Glutamatergic neuron (in vitro differentiated cells): ENCODE results near the gene KIAA0825. TPM values are rescaled to one million over a fixed set of nuclear protein-coding genes. Genes with fewer than 3 reads are reported as not detected.

Experiments used
- DNase-seq: peaks from one replicate; pipeline ENCODE4 v3.0.0; 2022
- H3K27ac Mint-ChIP-seq: one replicate; pipeline ENCODE4 v1.8.0; 2020; ENCODE audit warnings: mild to moderate bottlenecking, mixed read lengths, inconsistent platforms; ENCODE audit not compliant: unreplicated experiment
- H3K27me3 Mint-ChIP-seq: one replicate; pipeline ENCODE4 v1.8.0; 2020; ENCODE audit warnings: mild to moderate bottlenecking, moderate library complexity, mixed read lengths, inconsistent platforms; ENCODE audit not compliant: unreplicated experiment
- H3K36me3 Mint-ChIP-seq: one replicate; pipeline ENCODE4 v1.8.0; 2020; ENCODE audit warnings: mild to moderate bottlenecking, mixed read lengths, inconsistent platforms; ENCODE audit not compliant: unreplicated experiment
- H3K4me1 Mint-ChIP-seq: one replicate; pipeline ENCODE4 v1.8.0; 2020; ENCODE audit warnings: mild to moderate bottlenecking, low read depth, mixed read lengths, inconsistent platforms; ENCODE audit not compliant: unreplicated experiment
- H3K4me3 Mint-ChIP-seq: one replicate; pipeline ENCODE4 v1.8.0; 2020; ENCODE audit warnings: mild to moderate bottlenecking, mixed read lengths, inconsistent platforms; ENCODE audit not compliant: unreplicated experiment
- H3K9me3 Mint-ChIP-seq: one replicate; pipeline ENCODE4 v1.8.0; 2020; ENCODE audit warnings: mild to moderate bottlenecking, moderate library complexity, mixed read lengths, inconsistent platforms; ENCODE audit not compliant: unreplicated experiment
- CTCF ChIP-seq: fragments of 200-600 bp; sonication (generic); IDR thresholded peaks from one replicate; pipeline ENCODE4 v1.5.0; 2021; ENCODE audit not compliant: partially characterized antibody, unreplicated experiment
- total RNA-seq: library from RNA; stranded (reverse); fragmentation: NEBNext Ultra II Directional; extraction: Animal tissue kit (Norgen Biotek cat#: 25700); gene quantifications from one replicate; pipeline ENCODE4 v1.2.1, GENCODE V29; 2021; ENCODE audit not compliant: unreplicated experiment

Gene KIAA0825
- total RNA-seq, 1 donor from 2014 or later, result 1.2 TPM

GRCh38 chr5:94245608-94246007 lies 372.8 kb downstream of the KIAA0825 start:
- no peak for TF ChIP-seq CTCF
- no peaks in the 10 kb centered on the region for H3K36me3 Mint-ChIP-seq
- DNase-seq, result no peak
- H3K9me3 Mint-ChIP-seq, result peaks cover 2% of the 10 kb centered on the region
- H3K4me1 Mint-ChIP-seq, result peaks cover under 1% of the 10 kb centered on the region
- no peak overlapping the region for H3K4me3 Mint-ChIP-seq
- no peak overlapping the region for H3K27ac Mint-ChIP-seq
- no peaks in the 10 kb centered on the region for H3K27me3 Mint-ChIP-seq

- TF ChIP-seq CTCF, result no peak
- Mint-ChIP-seq H3K36me3 (no peaks in the 10 kb centered on the region), H3K9me3 (peaks cover 2% of the 10 kb centered on the region), H3K27ac (no peak overlapping the region), H3K4me1 (peaks cover 4% of the 10 kb centered on the region), H3K27me3 (no peaks in the 10 kb centered on the region), H3K4me3 (no peak overlapping the region)
- DNase-seq, result no peak
These were observed 373.5 kb downstream of the KIAA0825 start for GRCh38 chr5:94244921-94245320.

- H3K9me3 Mint-ChIP-seq, result peaks cover 2% of the 10 kb centered on the region
- H3K36me3 Mint-ChIP-seq, result no peaks in the 10 kb centered on the region
- H3K27me3 Mint-ChIP-seq, result no peaks in the 10 kb centered on the region
- H3K4me3 Mint-ChIP-seq, result no peak overlapping the region
- H3K27ac Mint-ChIP-seq, result no peak overlapping the region
- peaks cover 4% of the 10 kb centered on the region for H3K4me1 Mint-ChIP-seq
- TF ChIP-seq CTCF, result no peak
- no peak for DNase-seq
These were observed 374.8 kb downstream of the KIAA0825 start for GRCh38 chr5:94243612-94244011.

- Mint-ChIP-seq H3K9me3 (peaks cover 3% of the 10 kb centered on the region), H3K27ac (no peak overlapping the region)
These were observed 377.3 kb downstream of the KIAA0825 start for GRCh38 chr5:94240993-94241651.

More at GRCh38 chr5:94240993-94241651, 377.3 kb downstream of the KIAA0825 start:
- H3K4me1 Mint-ChIP-seq, result peaks cover 4% of the 10 kb centered on the region
- H3K4me3 Mint-ChIP-seq, result no peak overlapping the region
- H3K36me3 Mint-ChIP-seq, result peaks cover 2% of the 10 kb centered on the region
- no peaks in the 10 kb centered on the region for H3K27me3 Mint-ChIP-seq
- TF ChIP-seq CTCF, result no peak
- DNase-seq, result no peak
